HG03575 (cell line): ENCODE measurements around the gene TAOK1.

Experiments
- ATAC-seq: cut with Tn5 transposase; IDR thresholded peaks from one replicate; pipeline ENCODE4 v1.9.1; 2021; ENCODE audit not compliant: unreplicated experiment, insufficient number of reproducible peaks, low FRiP score; ENCODE audit errors: extremely low read depth

The TAOK1 gene

GRCh38 chr17:29588017-29588561 lies 197.9 kb downstream of the TAOK1 start:
- no peak for ATAC-seq

- ATAC-seq: no peak
These were observed 198.6 kb downstream of the TAOK1 start for GRCh38 chr17:29588562-29589411.

DNA sequence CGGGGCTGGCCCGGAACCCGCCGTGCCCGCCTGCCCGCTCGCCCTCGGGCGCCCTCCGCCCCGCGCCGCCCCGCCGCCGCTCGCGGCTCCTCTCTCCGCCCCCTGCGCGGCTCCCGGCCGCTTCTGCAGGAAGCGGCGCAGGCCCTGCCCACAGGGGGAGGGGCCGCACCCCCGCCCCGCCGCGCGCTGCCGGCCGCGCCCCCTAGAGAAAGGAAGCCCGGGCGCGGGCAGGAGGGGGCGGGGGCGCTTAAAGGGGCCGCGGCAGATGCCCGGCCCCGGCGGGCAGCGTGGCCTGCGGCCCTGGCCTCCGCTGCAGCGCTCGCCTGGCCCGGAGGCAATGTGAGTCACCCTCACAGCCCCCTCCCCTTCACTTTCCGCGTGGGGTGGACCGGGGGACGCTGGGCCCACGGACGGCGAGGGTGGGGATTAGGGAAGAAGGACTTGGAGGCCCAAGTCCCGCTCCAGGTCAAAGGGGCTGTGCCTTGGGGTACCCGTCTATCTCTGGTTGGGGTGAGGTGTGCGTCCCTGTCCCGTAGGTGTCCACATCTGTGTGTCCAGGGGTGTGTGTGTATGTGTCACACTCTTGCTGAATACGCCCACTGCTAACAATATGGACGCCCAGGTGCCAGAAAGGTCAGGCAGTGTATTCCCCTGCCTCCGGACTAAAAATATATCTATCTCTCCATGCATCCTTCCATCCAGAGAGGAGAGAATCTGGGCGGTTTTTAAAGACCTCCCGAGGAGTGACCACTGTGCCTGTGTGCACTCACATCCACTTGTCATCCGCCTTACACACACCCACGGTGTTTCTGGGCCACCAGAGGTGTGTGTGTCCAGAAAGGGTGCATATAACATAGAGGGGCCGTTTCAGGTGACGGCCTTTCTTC lies 199.6 kb downstream of the TAOK1 start, which contains the start of gene GIT1:
Gene GIT1 (minus strand): TSS at position 125 of the 887 bp plus-strand sequence. CDS start 270 bp downstream, outside the sequence.
- ATAC-seq: no peak

DNA sequence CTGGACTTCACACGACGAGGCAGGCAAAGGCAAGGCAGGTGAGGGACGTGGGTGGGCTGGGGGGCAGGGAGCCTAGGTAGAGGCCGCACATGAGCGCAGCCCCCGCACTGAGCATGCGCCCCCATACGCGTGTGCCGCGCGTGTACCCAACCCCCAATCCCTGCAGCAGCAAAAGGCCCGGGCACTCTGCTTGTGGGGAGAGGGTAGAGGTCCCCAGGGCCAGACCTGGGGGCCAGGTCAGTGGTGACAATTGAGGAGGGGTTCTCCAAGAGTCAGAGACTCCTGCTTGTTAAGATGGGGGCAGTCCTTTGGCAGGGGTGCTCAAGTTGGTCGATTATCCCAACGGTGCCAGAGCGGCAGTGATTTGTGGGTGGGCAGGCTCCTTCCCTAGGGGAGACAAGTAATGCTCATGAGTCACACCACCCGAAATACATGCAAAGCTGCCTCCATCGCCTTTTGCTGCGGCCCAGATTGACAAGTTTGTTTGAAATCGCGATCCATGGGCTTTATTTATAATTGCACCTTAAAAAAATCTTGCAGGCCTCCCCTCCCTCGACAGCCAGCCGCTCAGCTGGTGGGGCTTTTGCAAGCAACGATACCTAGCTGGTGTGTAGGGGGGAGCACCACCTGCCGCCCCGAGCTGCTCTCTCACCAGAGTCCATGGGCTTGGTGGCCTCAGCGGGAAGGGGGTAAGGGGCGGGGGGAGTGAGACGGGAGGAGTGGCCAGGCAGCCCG lies 200.4 kb downstream of the TAOK1 start:
- no peak for ATAC-seq

DNA sequence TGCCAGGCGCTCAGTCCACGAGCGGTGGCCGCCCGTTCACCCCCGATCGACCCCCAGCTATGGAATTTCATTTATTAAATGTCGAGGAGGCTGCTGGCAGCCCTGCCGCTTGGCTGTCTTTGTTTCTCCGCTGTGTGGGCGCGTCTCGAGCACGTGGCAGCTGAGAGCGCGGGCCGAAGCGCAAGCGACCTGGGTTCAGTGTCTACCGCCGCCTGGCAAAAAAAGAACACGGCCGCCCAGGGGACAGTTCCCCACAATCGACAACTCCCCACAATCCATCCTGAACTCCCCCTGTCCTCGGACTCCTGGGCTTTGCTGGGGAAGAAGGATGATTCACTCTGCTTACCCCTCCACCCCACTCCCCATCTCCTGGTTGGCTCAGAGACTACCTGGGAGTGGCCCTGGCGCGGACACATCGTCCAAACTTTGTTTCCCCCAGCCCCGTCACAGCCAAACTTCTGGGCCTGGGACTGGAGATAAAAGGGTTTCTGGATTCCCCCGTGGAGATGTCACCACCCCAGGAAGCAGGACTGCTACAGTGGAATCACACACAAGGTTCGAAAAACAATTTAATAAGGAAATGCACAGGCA lies 201.1 kb downstream of the TAOK1 start:
- no peak for ATAC-seq

GRCh38 chr17:29591737-29592608 lies 201.8 kb downstream of the TAOK1 start:
- no peak for ATAC-seq

DNA sequence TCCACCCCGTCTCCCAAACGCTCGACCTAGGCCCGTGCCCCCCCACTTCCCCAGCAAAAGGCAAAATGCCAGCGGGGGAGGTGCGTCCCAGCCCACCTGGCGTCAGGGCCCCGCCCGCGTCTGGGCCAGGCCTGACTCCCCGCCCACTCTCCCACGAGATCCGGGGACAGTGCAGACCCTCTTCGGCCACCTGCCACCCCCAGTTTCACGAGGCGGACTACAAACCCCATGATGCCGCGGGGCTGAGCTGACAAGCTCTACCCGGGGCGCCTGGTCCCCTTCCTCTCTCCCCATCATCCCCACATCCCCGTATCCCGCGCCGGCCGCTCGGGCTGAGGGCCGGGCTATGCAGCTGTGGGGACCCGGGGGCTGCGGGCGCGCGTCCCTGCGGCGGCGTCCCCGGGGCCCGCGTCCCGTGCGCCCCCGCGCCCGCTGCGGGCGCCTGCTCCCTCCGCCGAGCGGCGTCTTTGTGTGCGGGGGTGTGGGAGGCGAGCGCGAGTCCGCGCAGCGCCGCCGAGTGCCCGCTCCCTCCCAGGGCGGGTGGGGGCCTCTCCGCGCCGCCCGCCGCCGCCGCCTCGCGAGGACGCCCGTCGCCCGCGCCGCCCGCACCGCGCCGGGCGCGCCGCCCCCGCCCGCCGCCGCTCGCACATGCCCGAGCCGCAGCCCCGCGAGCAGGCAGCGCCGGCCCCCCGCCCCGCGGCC lies 202.8 kb downstream of the TAOK1 start, which contains the start of gene ANKRD13B:
Gene ANKRD13B (plus strand): TSS at position 283 of the 702 bp plus-strand sequence. CDS start 490 bp downstream, outside the sequence.
- no peak for ATAC-seq

- ATAC-seq: no peak
These were observed 203.7 kb downstream of the TAOK1 start for GRCh38 chr17:29593591-29594518.

GRCh38 chr17:29594519-29595090 lies 204.4 kb downstream of the TAOK1 start:
- no peak for ATAC-seq

GRCh38 chr17:29595107-29595942 lies 205.2 kb downstream of the TAOK1 start:
- ATAC-seq: no peak

- ATAC-seq: no peak
These were observed 206.0 kb downstream of the TAOK1 start for GRCh38 chr17:29595943-29596774.

DNA sequence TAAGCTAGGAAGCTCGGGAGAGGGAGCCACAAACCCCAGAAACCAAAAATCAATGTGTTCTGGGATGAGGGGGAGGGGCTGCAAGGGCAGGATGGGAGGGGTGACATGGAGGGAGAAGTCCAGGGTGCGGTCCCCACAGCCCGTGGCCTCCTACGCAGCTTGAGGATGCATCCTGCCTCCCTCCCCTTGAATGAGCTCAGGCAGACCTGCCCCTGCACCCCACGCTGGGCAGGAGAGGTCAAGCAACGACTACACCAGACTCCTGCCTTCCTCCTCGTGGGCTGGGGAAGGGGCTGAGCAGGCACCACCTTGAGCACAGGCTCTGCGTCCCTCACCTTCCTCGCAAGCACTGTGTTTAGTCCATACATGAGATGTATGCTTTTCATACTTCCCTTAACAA lies 206.6 kb downstream of the TAOK1 start:
- ATAC-seq: no peak

GRCh38 chr17:29597361-29598172 lies 207.4 kb downstream of the TAOK1 start:
- no peak for ATAC-seq
